Panc1 (cell line): ENCODE results near the gene PIAS1. TPM values are rescaled to one million over a fixed set of nuclear protein-coding genes. Genes with fewer than 3 reads are reported as not detected.

ENCODE experiments used
- ATAC-seq: fragments of 200-7000 bp; cut with Tn5 transposase; 2 replicates; pipeline ENCODE4 v1.9.1; 2020; ENCODE audit warnings: mild to moderate bottlenecking, moderate library complexity
- BruUV-seq: library from RNA; stranded (reverse); fragments of 400-500 nt; replicated peaks from 2 replicates; lab custom pipeline; 2021; lab: Mats Ljungman, UMichigan
- CTCF ChIA-PET: fragments of 300-600 bp; sonication (Branson Sonifier 250); formaldehyde crosslinking; loops from one replicate; lab custom pipeline; 2022; ENCODE audit warnings: antibody characterized with exemption; lab: Charles Lee
- POLR2A ChIA-PET: fragments of 300-600 bp; sonication (Branson Sonifier 250); formaldehyde crosslinking; loops from one replicate; lab custom pipeline; 2022; ENCODE audit warnings: antibody characterized with exemption; lab: Charles Lee
- DNase-seq: peaks from one replicate; pipeline ENCODE4 v3.0.0-alpha.2; 2010; ENCODE audit warnings: low read depth, low spot score
- H3K27ac ChIP-seq: 2 replicates; pipeline ENCODE4 v1.5.1; 2011; ENCODE audit warnings: mild to moderate bottlenecking, low read length, inconsistent platforms
- H3K27me3 ChIP-seq: fragments of 200-500 bp; sonication (Bioruptor generic); 2 replicates; pipeline ENCODE4 v1.6.0; 2014; ENCODE audit warnings: low read length, inconsistent platforms; ENCODE audit not compliant: control insufficient read depth, insufficient read depth
- H3K36me3 ChIP-seq: fragments of 200-500 bp; sonication (Bioruptor generic); 2 replicates; pipeline ENCODE4 v1.5.1; 2014; ENCODE audit warnings: inconsistent platforms, mild to moderate bottlenecking, low read length, moderate library complexity; ENCODE audit not compliant: control insufficient read depth, insufficient read depth
- H3K4me1 ChIP-seq: 2 replicates; pipeline ENCODE4 v1.5.1; 2011; ENCODE audit warnings: inconsistent platforms, mild to moderate bottlenecking, low read length, moderate library complexity; ENCODE audit not compliant: control insufficient read depth, insufficient read depth
- H3K4me3 ChIP-seq, 2 experiments: 2 replicates each; pipeline ENCODE4 v1.5.1; 2011 to 2012; ENCODE audit warnings: low read depth in 2 of 2, low read length in 2 of 2, mild to moderate bottlenecking in 2 of 2, inconsistent platforms in 1 of 2, moderate library complexity in 1 of 2
- H3K9me3 ChIP-seq: fragments of 200-500 bp; sonication (Bioruptor generic); 2 replicates; pipeline ENCODE4 v1.5.1; 2014; ENCODE audit warnings: low read depth, mild to moderate bottlenecking, inconsistent platforms, low read length, moderate library complexity; ENCODE audit not compliant: control insufficient read depth, insufficient read depth
- CTCF ChIP-seq: fragments of 450-650 bp; IDR thresholded peaks from 2 replicates; pipeline ENCODE4 v1.5.1; 2017; ENCODE audit warnings: mild to moderate bottlenecking
- POLR2AphosphoS5 ChIP-seq: IDR thresholded peaks from 2 replicates; pipeline ENCODE4 v1.6.1; 2012; ENCODE audit warnings: mild to moderate bottlenecking, low read depth, low read length, moderate library complexity
- REST ChIP-seq, 2 experiments: IDR thresholded peaks; 2 replicates each; pipeline ENCODE4 v1.6.1; 2011 to 2012; ENCODE audit warnings: low read depth in 2 of 2, control low read depth in 1 of 2, low read length in 1 of 2, mild to moderate bottlenecking in 1 of 2, moderate library complexity in 1 of 2; ENCODE audit not compliant: insufficient read depth in 1 of 2
- SIN3A ChIP-seq: IDR thresholded peaks from 2 replicates; pipeline ENCODE4 v1.6.1; 2012; ENCODE audit warnings: low read depth, mild to moderate bottlenecking, low read length, moderate library complexity, borderline replicate concordance; ENCODE audit not compliant: insufficient read depth
- TCF7L2 ChIP-seq: IDR thresholded peaks from 2 replicates; pipeline ENCODE4 v1.6.1; 2011; ENCODE audit warnings: mild to moderate bottlenecking, low read depth, low read length, inconsistent platforms
- in situ Hi-C: cut with HindIII; loops from 2 replicates; pipeline ENCODE4 v1.10.0; 2016; ENCODE audit warnings: low sequenced_read_pairs, low pct_unique_long_range_greater_than_20kb
- intact Hi-C: fragments of 100-400 bp; cut with micrococcal nuclease; formaldehyde crosslinking; loops from one replicate; pipeline ENCODE4 v1.10.0; 2022; ENCODE audit not compliant: unreplicated experiment
- total RNA-seq: library from RNA; stranded (reverse); gene quantifications from one replicate; pipeline ENCODE4 v1.2.1, GENCODE V29; 2021; ENCODE audit not compliant: unreplicated experiment

PIAS1 gene
- total RNA-seq, 1 experiment from 2014 or later, result 44.5 TPM

- no peak for TF ChIP-seq REST (IDR thresholded peaks at IDR 0.05; ENCODE audit: insufficient read depth in 1 of 2, low read depth in 2 of 2, low read length in 1 of 2)
- TF ChIP-seq CTCF, result no peak
- no peak for TF ChIP-seq TCF7L2
- TF ChIP-seq SIN3A, result no peak
- no peak for TF ChIP-seq POLR2AphosphoS5
- H3K4me1 ChIP-seq, result peaks cover 52% of the 10 kb centered on the region
- H3K27ac ChIP-seq, result no peak overlapping the region
- H3K36me3 ChIP-seq, result no peaks in the 10 kb centered on the region
- in situ Hi-C loops (no loop called here), intact Hi-C loops (no loop called here)
- CTCF ChIA-PET, result no interaction called here
- no TSS peak for BruUV-seq
- POLR2A ChIA-PET, result no interaction called here
- ATAC-seq (no peak), DNase-seq (no peak)
- H3K9me3 ChIP-seq, result no peaks in the 10 kb centered on the region
- no peak overlapping the region for H3K4me3 ChIP-seq
- H3K27me3 ChIP-seq, result no peaks in the 10 kb centered on the region
These were observed 24.2 kb downstream of the PIAS1 start for GRCh38 chr15:68078365-68078764.

GRCh38 chr15:68080334-68080733 lies 26.2 kb downstream of the PIAS1 start:
- ChIA-PET CTCF (no interaction called here), POLR2A (no interaction called here)
- no peaks in the 10 kb centered on the region for H3K36me3 ChIP-seq
- in situ Hi-C loops, result no loop called here
- H3K4me3 ChIP-seq, result no peak overlapping the region
- ATAC-seq, result no peak
- BruUV-seq, result no TSS peak
- H3K27me3 ChIP-seq, result no peaks in the 10 kb centered on the region
- peaks cover 68% of the 10 kb centered on the region for H3K4me1 ChIP-seq
- no peak for DNase-seq
- H3K27ac ChIP-seq, result no peak overlapping the region
- H3K9me3 ChIP-seq, result no peaks in the 10 kb centered on the region
- intact Hi-C loops, result no loop called here
- TF ChIP-seq SIN3A, result no peak
- TF ChIP-seq POLR2AphosphoS5, result no peak
- no peak for TF ChIP-seq REST (IDR thresholded peaks at IDR 0.05; ENCODE audit: insufficient read depth in 1 of 2, low read depth in 2 of 2, low read length in 1 of 2)
- TF ChIP-seq TCF7L2, result no peak
- no peak for TF ChIP-seq CTCF
